Stimulated activated CD8-positive, alpha-beta memory T cell treated with anti-CD3 and anti-CD28 coated beads, Interleukin-7, amount 100 ng/mL, for 48 hours (primary cell): ENCODE data around the gene SLC12A7.
"Not testable (repeated sequence)": the region's sequence is repeated elsewhere in the genome, so short reads cannot be mapped to it uniquely, and the experiment has no call there.

Source experiments
- DNase-seq, 2 donors: peaks; one replicate each; pipeline ENCODE4 v3.0.0-alpha.2; 2020; ENCODE audit warnings: low read depth in 1 of 2; ENCODE audit errors: extremely low read depth in 1 of 2

SLC12A7 gene

GRCh38 chr5:1083026-1083425 is 28.8 kb downstream of the SLC12A7 start:
- not testable (repeated sequence) for DNase-seq

GRCh38 chr5:1081519-1081918 is 30.3 kb downstream of the SLC12A7 start:
- DNase-seq, result no peak

- no peak for DNase-seq
Observed at GRCh38 chr5:1080432-1080831, 31.4 kb downstream of the SLC12A7 start.

GRCh38 chr5:1079961-1080360 is 31.9 kb downstream of the SLC12A7 start:
- no peak for DNase-seq

- DNase-seq, result no peak
Observed at GRCh38 chr5:1079486-1079885, 32.4 kb downstream of the SLC12A7 start.

- no peak for DNase-seq
Observed at GRCh38 chr5:1078851-1079250, 33.0 kb downstream of the SLC12A7 start.

GRCh38 chr5:1078206-1078605 is 33.7 kb downstream of the SLC12A7 start:
- DNase-seq, result no peak

GRCh38 chr5:1077491-1078020 is 34.3 kb downstream of the SLC12A7 start:
- DNase-seq, result no peak

GRCh38 chr5:1077026-1077425 is 34.8 kb downstream of the SLC12A7 start:
- no peak for DNase-seq

- no peak for DNase-seq
Observed at GRCh38 chr5:1076406-1076805, 35.5 kb downstream of the SLC12A7 start.

- DNase-seq, result no peak
Observed at GRCh38 chr5:1075931-1076330, 35.9 kb downstream of the SLC12A7 start.

GRCh38 chr5:1075555-1075881 is 36.3 kb downstream of the SLC12A7 start:
- no peak for DNase-seq

GRCh38 chr5:1074816-1075554 is 36.9 kb downstream of the SLC12A7 start:
- DNase-seq, result no peak

- no peak for DNase-seq
Observed at GRCh38 chr5:1074226-1074625, 37.6 kb downstream of the SLC12A7 start.

GRCh38 chr5:1073239-1074102 is 38.4 kb downstream of the SLC12A7 start:
- no peak for DNase-seq

- no peak for DNase-seq
Observed at GRCh38 chr5:1069720-1070088, 42.2 kb downstream of the SLC12A7 start.

- no peak for DNase-seq
Observed at GRCh38 chr5:1068895-1069719, 42.8 kb downstream of the SLC12A7 start.

- DNase-seq, result no peak
Observed at GRCh38 chr5:1068204-1068894, 43.5 kb downstream of the SLC12A7 start.

- DNase-seq, result no peak
Observed at GRCh38 chr5:1067141-1068121, 44.4 kb downstream of the SLC12A7 start.
